ENCODE results near the gene TRPT1. TPM values are rescaled to one million over a fixed set of nuclear protein-coding genes. Genes with fewer than 3 reads are reported as not detected.
A peak's percentile ranks its signal among the peaks of the same experiment; 100 is the strongest.

Gene TRPT1
- total and polyA plus RNA-seq, 9 of the 15 experiments (the other 6 are each of a cell fraction or from before 2014, with no cell fraction given) = 4.6 to 41.7 (median 23.1) TPM

DNA sequence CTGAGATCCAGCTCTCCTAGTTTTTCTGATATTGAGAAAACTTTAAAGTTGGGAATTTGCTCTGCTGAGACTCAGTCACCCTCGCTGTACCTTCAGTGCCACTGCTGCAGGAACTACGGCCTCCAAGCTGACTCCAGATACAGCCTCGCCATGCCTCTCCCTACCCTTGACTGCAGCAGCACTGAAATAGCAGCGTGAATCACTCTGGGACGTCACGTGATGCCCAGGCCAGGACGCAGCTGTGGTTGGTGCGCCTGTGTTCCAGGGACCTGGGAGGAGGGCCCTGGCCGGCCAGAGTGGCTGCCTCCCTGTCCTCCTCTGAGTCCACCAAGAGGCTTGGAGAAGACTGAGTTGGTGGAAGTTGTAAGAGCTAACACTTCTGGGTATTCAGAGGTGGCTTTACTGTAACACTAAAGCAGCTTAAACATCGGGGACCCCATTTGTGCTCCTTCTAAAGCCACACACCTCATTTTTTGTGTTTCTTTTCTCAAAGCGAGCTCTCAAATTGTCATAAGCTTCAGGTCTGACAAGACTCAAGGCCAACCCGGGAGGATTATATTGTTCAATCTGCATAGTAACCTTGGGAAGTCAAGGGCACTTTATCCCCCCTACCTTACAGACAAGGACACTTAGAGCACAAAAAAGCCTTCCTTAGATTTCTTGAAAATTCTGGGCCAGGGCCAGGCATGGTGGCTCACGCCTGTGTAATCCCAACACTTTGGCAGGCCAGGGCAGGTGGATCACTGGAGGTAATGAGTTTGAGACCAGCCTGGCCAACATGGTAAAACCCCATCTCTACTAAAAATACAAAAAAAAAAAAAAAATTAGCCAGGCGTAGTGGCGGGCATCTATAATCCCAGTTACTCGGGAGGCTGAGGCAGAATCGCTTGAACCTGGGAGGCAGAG lies 44.2 kb downstream of the TRPT1 start (continued):
- no peak for TF ChIP-seq NR1H2 (CRISPR knock-in tag; IDR thresholded peaks at IDR 0.05)
- TF ChIP-seq FOXM1 (IDR thresholded peaks at IDR 0.05; ENCODE audit: low read depth) = no peak
- no peak for TF ChIP-seq FOXM1 (CRISPR knock-in tag; IDR thresholded peaks at IDR 0.05; ENCODE audit: low read depth)
- TF ChIP-seq, protein P1, sequence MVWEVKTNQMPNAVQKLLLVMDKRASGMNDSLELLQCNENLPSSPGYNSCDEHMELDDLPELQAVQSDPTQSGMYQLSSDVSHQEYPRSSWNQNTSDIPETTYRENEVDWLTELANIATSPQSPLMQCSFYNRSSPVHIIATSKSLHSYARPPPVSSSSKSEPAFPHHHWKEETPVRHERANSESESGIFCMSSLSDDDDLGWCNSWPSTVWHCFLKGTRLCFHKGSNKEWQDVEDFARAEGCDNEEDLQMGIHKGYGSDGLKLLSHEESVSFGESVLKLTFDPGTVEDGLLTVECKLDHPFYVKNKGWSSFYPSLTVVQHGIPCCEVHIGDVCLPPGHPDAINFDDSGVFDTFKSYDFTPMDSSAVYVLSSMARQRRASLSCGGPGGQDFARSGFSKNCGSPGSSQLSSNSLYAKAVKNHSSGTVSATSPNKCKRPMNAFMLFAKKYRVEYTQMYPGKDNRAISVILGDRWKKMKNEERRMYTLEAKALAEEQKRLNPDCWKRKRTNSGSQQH (CRISPR knock-in tag; IDR thresholded peaks at IDR 0.05) = no peak
- TF ChIP-seq, protein P2, sequence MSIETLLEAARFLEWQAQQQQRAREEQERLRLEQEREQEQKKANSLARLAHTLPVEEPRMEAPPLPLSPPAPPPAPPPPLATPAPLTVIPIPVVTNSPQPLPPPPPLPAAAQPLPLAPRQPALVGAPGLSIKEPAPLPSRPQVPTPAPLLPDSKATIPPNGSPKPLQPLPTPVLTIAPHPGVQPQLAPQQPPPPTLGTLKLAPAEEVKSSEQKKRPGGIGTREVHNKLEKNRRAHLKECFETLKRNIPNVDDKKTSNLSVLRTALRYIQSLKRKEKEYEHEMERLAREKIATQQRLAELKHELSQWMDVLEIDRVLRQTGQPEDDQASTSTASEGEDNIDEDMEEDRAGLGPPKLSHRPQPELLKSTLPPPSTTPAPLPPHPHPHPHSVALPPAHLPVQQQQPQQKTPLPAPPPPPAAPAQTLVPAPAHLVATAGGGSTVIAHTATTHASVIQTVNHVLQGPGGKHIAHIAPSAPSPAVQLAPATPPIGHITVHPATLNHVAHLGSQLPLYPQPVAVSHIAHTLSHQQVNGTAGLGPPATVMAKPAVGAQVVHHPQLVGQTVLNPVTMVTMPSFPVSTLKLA (conservative IDR thresholded peaks at IDR 0.05) = peak; percentile 53 to 71
- TF ChIP-seq, protein P3, sequence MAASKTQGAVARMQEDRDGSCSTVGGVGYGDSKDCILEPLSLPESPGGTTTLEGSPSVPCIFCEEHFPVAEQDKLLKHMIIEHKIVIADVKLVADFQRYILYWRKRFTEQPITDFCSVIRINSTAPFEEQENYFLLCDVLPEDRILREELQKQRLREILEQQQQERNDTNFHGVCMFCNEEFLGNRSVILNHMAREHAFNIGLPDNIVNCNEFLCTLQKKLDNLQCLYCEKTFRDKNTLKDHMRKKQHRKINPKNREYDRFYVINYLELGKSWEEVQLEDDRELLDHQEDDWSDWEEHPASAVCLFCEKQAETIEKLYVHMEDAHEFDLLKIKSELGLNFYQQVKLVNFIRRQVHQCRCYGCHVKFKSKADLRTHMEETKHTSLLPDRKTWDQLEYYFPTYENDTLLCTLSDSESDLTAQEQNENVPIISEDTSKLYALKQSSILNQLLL (CRISPR knock-in tag; IDR thresholded peaks at IDR 0.05; ENCODE audit: borderline replicate concordance) = no peak
- TF ChIP-seq TBP (optimal IDR thresholded peaks at IDR 0.05; ENCODE audit: low read depth, low read length) = peak; percentile 85
- no peak for TF ChIP-seq OTX1 (CRISPR knock-in tag; IDR thresholded peaks at IDR 0.05)
- TF ChIP-seq RCOR1 (IDR thresholded peaks at IDR 0.05; ENCODE audit: borderline replicate concordance in 1 of 2, low read depth in 2 of 2, low read length in 2 of 2) = peak in 1 of 2 experiments; percentile 80; a peak in 2 of 4 replicates
- TF ChIP-seq, protein P4, sequence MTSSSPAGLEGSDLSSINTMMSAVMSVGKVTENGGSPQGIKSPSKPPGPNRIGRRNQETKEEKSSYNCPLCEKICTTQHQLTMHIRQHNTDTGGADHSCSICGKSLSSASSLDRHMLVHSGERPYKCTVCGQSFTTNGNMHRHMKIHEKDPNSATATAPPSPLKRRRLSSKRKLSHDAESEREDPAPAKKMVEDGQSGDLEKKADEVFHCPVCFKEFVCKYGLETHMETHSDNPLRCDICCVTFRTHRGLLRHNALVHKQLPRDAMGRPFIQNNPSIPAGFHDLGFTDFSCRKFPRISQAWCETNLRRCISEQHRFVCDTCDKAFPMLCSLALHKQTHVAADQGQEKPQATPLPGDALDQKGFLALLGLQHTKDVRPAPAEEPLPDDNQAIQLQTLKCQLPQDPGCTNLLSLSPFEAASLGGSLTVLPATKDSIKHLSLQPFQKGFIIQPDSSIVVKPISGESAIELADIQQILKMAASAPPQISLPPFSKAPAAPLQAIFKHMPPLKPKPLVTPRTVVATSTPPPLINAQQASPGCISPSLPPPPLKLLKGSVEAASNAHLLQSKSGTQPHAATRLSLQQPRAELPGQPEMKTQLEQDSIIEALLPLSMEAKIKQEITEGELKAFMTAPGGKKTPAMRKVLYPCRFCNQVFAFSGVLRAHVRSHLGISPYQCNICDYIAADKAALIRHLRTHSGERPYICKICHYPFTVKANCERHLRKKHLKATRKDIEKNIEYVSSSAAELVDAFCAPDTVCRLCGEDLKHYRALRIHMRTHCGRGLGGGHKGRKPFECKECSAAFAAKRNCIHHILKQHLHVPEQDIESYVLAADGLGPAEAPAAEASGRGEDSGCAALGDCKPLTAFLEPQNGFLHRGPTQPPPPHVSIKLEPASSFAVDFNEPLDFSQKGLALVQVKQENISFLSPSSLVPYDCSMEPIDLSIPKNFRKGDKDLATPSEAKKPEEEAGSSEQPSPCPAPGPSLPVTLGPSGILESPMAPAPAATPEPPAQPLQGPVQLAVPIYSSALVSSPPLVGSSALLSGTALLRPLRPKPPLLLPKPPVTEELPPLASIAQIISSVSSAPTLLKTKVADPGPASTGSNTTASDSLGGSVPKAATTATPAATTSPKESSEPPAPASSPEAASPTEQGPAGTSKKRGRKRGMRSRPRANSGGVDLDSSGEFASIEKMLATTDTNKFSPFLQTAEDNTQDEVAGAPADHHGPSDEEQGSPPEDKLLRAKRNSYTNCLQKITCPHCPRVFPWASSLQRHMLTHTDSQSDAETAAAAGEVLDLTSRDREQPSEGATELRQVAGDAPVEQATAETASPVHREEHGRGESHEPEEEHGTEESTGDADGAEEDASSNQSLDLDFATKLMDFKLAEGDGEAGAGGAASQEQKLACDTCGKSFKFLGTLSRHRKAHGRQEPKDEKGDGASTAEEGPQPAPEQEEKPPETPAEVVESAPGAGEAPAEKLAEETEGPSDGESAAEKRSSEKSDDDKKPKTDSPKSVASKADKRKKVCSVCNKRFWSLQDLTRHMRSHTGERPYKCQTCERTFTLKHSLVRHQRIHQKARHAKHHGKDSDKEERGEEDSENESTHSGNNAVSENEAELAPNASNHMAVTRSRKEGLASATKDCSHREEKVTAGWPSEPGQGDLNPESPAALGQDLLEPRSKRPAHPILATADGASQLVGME (CRISPR knock-in tag; IDR thresholded peaks at IDR 0.05) = no peak
- TF ChIP-seq, protein P5, sequence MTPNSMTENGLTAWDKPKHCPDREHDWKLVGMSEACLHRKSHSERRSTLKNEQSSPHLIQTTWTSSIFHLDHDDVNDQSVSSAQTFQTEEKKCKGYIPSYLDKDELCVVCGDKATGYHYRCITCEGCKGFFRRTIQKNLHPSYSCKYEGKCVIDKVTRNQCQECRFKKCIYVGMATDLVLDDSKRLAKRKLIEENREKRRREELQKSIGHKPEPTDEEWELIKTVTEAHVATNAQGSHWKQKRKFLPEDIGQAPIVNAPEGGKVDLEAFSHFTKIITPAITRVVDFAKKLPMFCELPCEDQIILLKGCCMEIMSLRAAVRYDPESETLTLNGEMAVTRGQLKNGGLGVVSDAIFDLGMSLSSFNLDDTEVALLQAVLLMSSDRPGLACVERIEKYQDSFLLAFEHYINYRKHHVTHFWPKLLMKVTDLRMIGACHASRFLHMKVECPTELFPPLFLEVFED (CRISPR knock-in tag; conservative IDR thresholded peaks at IDR 0.05) = no peak
- TF ChIP-seq ZNF699 (CRISPR knock-in tag; IDR thresholded peaks at IDR 0.05; ENCODE audit: insufficient replicate concordance) = no peak
- TF ChIP-seq, protein P6, sequence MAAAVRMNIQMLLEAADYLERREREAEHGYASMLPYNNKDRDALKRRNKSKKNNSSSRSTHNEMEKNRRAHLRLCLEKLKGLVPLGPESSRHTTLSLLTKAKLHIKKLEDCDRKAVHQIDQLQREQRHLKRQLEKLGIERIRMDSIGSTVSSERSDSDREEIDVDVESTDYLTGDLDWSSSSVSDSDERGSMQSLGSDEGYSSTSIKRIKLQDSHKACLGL (CRISPR knock-in tag; IDR thresholded peaks at IDR 0.05; ENCODE audit: borderline replicate concordance, poor library complexity, severe bottlenecking) = no peak
